SK-N-SH (cell line): ENCODE results near the gene AK5. TPM values are rescaled to one million over a fixed set of nuclear protein-coding genes. Genes with fewer than 3 reads are reported as not detected.

Experiments
- CTCF ChIA-PET: fragments of 300-600, 350-600 bp; formaldehyde crosslinking; extraction: SDS; loops from one replicate; lab custom pipeline; 2021; lab: Yijun Ruan, JAX
- POLR2A ChIA-PET: fragments of 350-600 bp; sonication (Branson Sonifier 250); formaldehyde crosslinking; extraction: SDS; loops from one replicate; lab custom pipeline; 2020; ENCODE audit warnings: antibody characterized with exemption, inconsistent platforms; lab: Yijun Ruan, JAX
- DNase-seq: peaks from one replicate; pipeline ENCODE4 v3.0.0; 2012
- H2AFZ ChIP-seq: fragments of 200-600 bp; sonication (generic); 2 replicates; pipeline ENCODE4 v1.8.1; 2016; ENCODE audit warnings: antibody characterized with exemption, mild to moderate bottlenecking, low read depth
- H3F3A ChIP-seq: fragments of 200-600 bp; sonication (generic); replicated peaks from 2 replicates; pipeline ENCODE3; 2016; ENCODE audit warnings: antibody characterized with exemption, mild to moderate bottlenecking; ENCODE audit not compliant: insufficient read depth
- H3K27ac ChIP-seq, 2 experiments: fragments of 200-500 bp in 1 of 2; fragments of 200-600 bp in 1 of 2; sonication (Bioruptor generic) in 1 of 2; sonication (generic), shearing (Covaris generic) in 1 of 2; 2 replicates each; pipeline versions ENCODE4 v1.5.1 to v1.6.1; 2014 to 2016; ENCODE audit warnings: low read depth in 2 of 2, inconsistent platforms in 1 of 2, low read length in 1 of 2, mild to moderate bottlenecking in 1 of 2, mixed read lengths in 1 of 2
- H3K27me3 ChIP-seq: fragments of 200-600 bp; sonication (generic), shearing (Covaris generic); 2 replicates; pipeline ENCODE4 v1.6.1; 2016; ENCODE audit warnings: mixed run types; ENCODE audit not compliant: insufficient read depth
- H3K36me3 ChIP-seq, 2 experiments: fragments of 200-500 bp in 1 of 2; fragments of 200-600 bp in 1 of 2; sonication (Bioruptor generic) in 1 of 2; sonication (generic) in 1 of 2; replicated peaks in 1 of 2; 2 replicates each; pipeline versions ENCODE3 to v1.5.1; 2014 to 2016; ENCODE audit warnings: low read length in 1 of 2, mild to moderate bottlenecking in 1 of 2; ENCODE audit not compliant: insufficient read depth in 2 of 2, control insufficient read depth in 1 of 2
- H3K4me1 ChIP-seq, 2 experiments: fragments of 200-500 bp in 1 of 2; fragments of 200-600 bp in 1 of 2; sonication (Bioruptor generic) in 1 of 2; sonication (generic), shearing (Covaris generic) in 1 of 2; 2 replicates each; pipeline versions ENCODE4 v1.5.1 to v1.6.1; 2014 to 2016; ENCODE audit warnings: low read depth in 1 of 2, low read length in 1 of 2, mixed run types in 1 of 2; ENCODE audit not compliant: insufficient read depth in 2 of 2, control insufficient read depth in 1 of 2
- H3K4me2 ChIP-seq: fragments of 200-600 bp; sonication (generic), shearing (Covaris generic); 2 replicates; pipeline ENCODE4 v1.6.1; 2017; ENCODE audit warnings: mixed run types
- H3K4me3 ChIP-seq, 2 experiments: fragments of 200-500 bp in 1 of 2; fragments of 200-600 bp in 1 of 2; sonication (Bioruptor generic) in 1 of 2; sonication (generic), shearing (Covaris generic) in 1 of 2; 2 replicates each; pipeline versions ENCODE4 v1.5.1 to v1.8.1; 2014 to 2016; ENCODE audit warnings: low read depth in 2 of 2, inconsistent platforms in 1 of 2, low read length in 1 of 2, mild to moderate bottlenecking in 1 of 2, mixed read lengths in 1 of 2, moderate library complexity in 1 of 2
- H3K79me2 ChIP-seq: fragments of 200-600 bp; sonication (generic); 2 replicates; pipeline ENCODE4 v1.8.1; 2017; ENCODE audit warnings: mild to moderate bottlenecking; ENCODE audit not compliant: insufficient read depth
- H3K9ac ChIP-seq: fragments of 200-600 bp; sonication (generic); 2 replicates; pipeline ENCODE4 v1.6.1; 2017; ENCODE audit warnings: mixed run types
- H3K9me2 ChIP-seq: fragments of 200-600 bp; sonication (generic); 2 replicates; pipeline ENCODE4 v1.6.1; 2017; ENCODE audit warnings: mixed run types
- H3K9me3 ChIP-seq: fragments of 200-600 bp; sonication (generic); 2 replicates; pipeline ENCODE4 v1.6.1; 2017; ENCODE audit warnings: mixed run types, mild to moderate bottlenecking, moderate library complexity
- H4K20me1 ChIP-seq: fragments of 200-600 bp; sonication (generic); 2 replicates; pipeline ENCODE4 v1.6.1; 2017; ENCODE audit warnings: mild to moderate bottlenecking, mixed run types; ENCODE audit not compliant: insufficient read depth
- EP300 ChIP-seq, 2 experiments: IDR thresholded peaks; 2 replicates each; pipeline versions ENCODE4 v1.4.0 to v1.6.1; 2012; ENCODE audit warnings: borderline replicate concordance in 1 of 2, low read depth in 1 of 2, low read length in 1 of 2
- FOSL2 ChIP-seq: IDR thresholded peaks from 2 replicates; pipeline ENCODE4 v1.4.0; 2012; ENCODE audit warnings: low read depth, mild to moderate bottlenecking, moderate library complexity, borderline replicate concordance
- FOXM1 ChIP-seq: IDR thresholded peaks from 2 replicates; pipeline ENCODE4 v1.4.0; 2012; ENCODE audit warnings: low read depth, mild to moderate bottlenecking
- GABPA ChIP-seq: IDR thresholded peaks from 2 replicates; pipeline ENCODE4 v1.4.0; 2012; ENCODE audit warnings: low read depth, mild to moderate bottlenecking
- GATA2 ChIP-seq: sonication (generic); formaldehyde crosslinking; IDR thresholded peaks from 2 replicates; pipeline ENCODE4 v1.5.0; 2020; ENCODE audit warnings: mild to moderate bottlenecking, missing genetic modification reagents
- IRF3 ChIP-seq: fragments of 150-350 bp; IDR thresholded peaks from 2 replicates; pipeline ENCODE4 v1.6.1; 2016; ENCODE audit warnings: mild to moderate bottlenecking, low read depth, low read length
- JUND ChIP-seq: IDR thresholded peaks from 2 replicates; pipeline ENCODE4 v1.4.0; 2012
- MEF2A ChIP-seq: IDR thresholded peaks from 2 replicates; pipeline ENCODE4 v1.4.0; 2012; ENCODE audit warnings: low read depth, borderline replicate concordance
- NFIC ChIP-seq: IDR thresholded peaks from 2 replicates; pipeline ENCODE4 v1.4.0; 2012; ENCODE audit warnings: borderline replicate concordance
- NRF1 ChIP-seq: IDR thresholded peaks from 2 replicates; pipeline ENCODE4 v1.6.1; 2012; ENCODE audit warnings: low read depth, mild to moderate bottlenecking, low read length
- POLR2AphosphoS5 ChIP-seq: IDR thresholded peaks from 2 replicates; pipeline ENCODE4 v1.6.1; 2012; ENCODE audit warnings: low read depth, low read length
- REST ChIP-seq: IDR thresholded peaks from 2 replicates; pipeline ENCODE4 v1.6.1; 2012; ENCODE audit warnings: mild to moderate bottlenecking, low read depth, low read length, moderate library complexity
- RXRA ChIP-seq: IDR thresholded peaks from 2 replicates; pipeline ENCODE4 v1.4.0; 2012; ENCODE audit warnings: low read depth, mild to moderate bottlenecking, borderline replicate concordance
- USF1 ChIP-seq: IDR thresholded peaks from 2 replicates; pipeline ENCODE4 v1.4.0; 2012; ENCODE audit warnings: low read depth, borderline replicate concordance
- YY1 ChIP-seq: IDR thresholded peaks from 2 replicates; pipeline ENCODE4 v1.4.0; 2012; ENCODE audit warnings: low read depth, mild to moderate bottlenecking
- ZBTB33 ChIP-seq: IDR thresholded peaks from 2 replicates; pipeline ENCODE4 v1.4.0; 2012; ENCODE audit warnings: low read depth, borderline replicate concordance
- WGBS: methylation state at CpG from one replicate; pipeline ENCODE4 v1.1.6; 2017; ENCODE audit warnings: low lambda C conversion rate; 5-methylcytosine and 5-hydroxymethylcytosine counted together
- polyA plus RNA-seq, 3 experiments: library from polyadenylated mRNA; depleted of rRNA; stranded (reverse); fragments of >200 nt; gene quantifications; 2 replicates each; pipeline ENCODE4 v1.2.3, GENCODE V29; 2012

The AK5 gene
- polyA plus RNA-seq, 1 of the 3 experiments (the other 2 are of a cell fraction), result 22.9 TPM

- DNase-seq, result no peak
- Histone ChIP-seq H3K36me3 (no peaks in the 10 kb centered on the region), H3F3A (peaks cover 25% of the 10 kb centered on the region), H3K27ac (no peak overlapping the region), H2AFZ (no peak overlapping the region), H3K79me2 (no peaks in the 10 kb centered on the region), H4K20me1 (no peaks in the 10 kb centered on the region), H3K27me3 (no peaks in the 10 kb centered on the region), H3K4me3 (no peak overlapping the region), H3K9me3 (no peaks in the 10 kb centered on the region), H3K9me2 (no peaks in the 10 kb centered on the region), H3K4me2 (no peak overlapping the region), H3K9ac (no peak overlapping the region), H3K4me1 (peaks cover 19 to 20% of the 10 kb centered on the region in 2 experiments)
- no peak for TF ChIP-seq FOXM1
- no peak for TF ChIP-seq ZBTB33
- no peak for TF ChIP-seq MEF2A
- no peak for TF ChIP-seq NFIC
- no peak for TF ChIP-seq RXRA
- no peak for TF ChIP-seq FOSL2
- no peak for TF ChIP-seq GATA2 (CRISPR knock-in tag)
- no peak for TF ChIP-seq NRF1
- ChIA-PET CTCF (interaction anchor here (1.1 kb wide), 1 partner anchor 10 kb away, joined by 4 read pairs; no protein-coding TSS in a partner anchor), POLR2A (no interaction called here)
- 99% methylated on average over 3 of the region's 3 CpGs for WGBS
Measured at GRCh38 chr1:77373702-77374101, 91.9 kb downstream of the AK5 start.

GRCh38 chr1:77375541-77375940, 93.7 kb downstream of the AK5 start:
- ChIA-PET POLR2A (interaction anchor here (1.1 kb wide), 1 partner anchor 11 kb away, joined by 3 read pairs; no protein-coding TSS in a partner anchor), CTCF (interaction anchor here (0.7 to 1.8 kb wide), 4 partner anchors 10 to 23 kb away, joined by 3 to 4 read pairs (median 4); no protein-coding TSS in a partner anchor)

More at GRCh38 chr1:77375541-77375940, 93.7 kb downstream of the AK5 start:
- Histone ChIP-seq H2AFZ (0 out of 2 replicates have a peak overlapping the region, but pooled peaks have one; percentile 14), H3K9me2 (no peaks in the 10 kb centered on the region), H3K79me2 (no peaks in the 10 kb centered on the region), H3F3A (peaks cover 20% of the 10 kb centered on the region), H3K9me3 (no peaks in the 10 kb centered on the region), H3K4me3 (no peak overlapping the region), H4K20me1 (no peaks in the 10 kb centered on the region), H3K27me3 (no peaks in the 10 kb centered on the region), H3K4me1 (peaks cover 23 to 25% of the 10 kb centered on the region in 2 experiments), H3K4me2 (no peak overlapping the region), H3K9ac (no peak overlapping the region), H3K36me3 (no peaks in the 10 kb centered on the region), H3K27ac (peak overlapping the region in 1 of 2 experiments; percentile 96; a peak in 2 of 4 replicates)
- DNase-seq, result no peak
- TF ChIP-seq ZBTB33, result no peak
- TF ChIP-seq IRF3, result no peak
- TF ChIP-seq REST, result no peak
- no peak for TF ChIP-seq EP300 (IDR thresholded peaks at IDR 0.05; ENCODE audit: borderline replicate concordance in 1 of 2, low read depth in 1 of 2, low read length in 1 of 2)
- TF ChIP-seq POLR2AphosphoS5, result no peak
- no peak for TF ChIP-seq YY1
- no peak for TF ChIP-seq RXRA
- TF ChIP-seq FOXM1, result no peak
- TF ChIP-seq USF1, result no peak
- TF ChIP-seq JUND, result no peak
- TF ChIP-seq GABPA, result no peak
- WGBS, result 36% methylated on average over 1 of the region's 2 CpGs
